GM23338 (cell line): ENCODE results near the gene OXCT1. TPM values are rescaled to one million over a fixed set of nuclear protein-coding genes. Genes with fewer than 3 reads are reported as not detected.

Source experiments
- ATAC-seq: fragments of 200-7000 bp; cut with Tn5 transposase; 3 replicates; pipeline ENCODE4 v1.9.1; 2020
- DNase-seq: peaks from one replicate; pipeline ENCODE4 v3.0.0-alpha.2; 2015; ENCODE audit warnings: low spot score
- H2AFZ ChIP-seq: fragments of 200-600 bp; sonication (generic); 2 replicates; pipeline ENCODE4 v1.8.0; 2016; ENCODE audit warnings: antibody characterized with exemption, mild to moderate bottlenecking, moderate library complexity
- H3F3A ChIP-seq: fragments of 200-600 bp; sonication (generic); replicated peaks from 2 replicates; pipeline ENCODE4 v1.8.0; 2017; ENCODE audit warnings: antibody characterized with exemption, mixed run types, low read depth
- H3K27ac ChIP-seq: fragments of 200-600 bp; sonication (generic); 2 replicates; pipeline ENCODE4 v1.6.1; 2016; ENCODE audit warnings: low read depth
- H3K27me3 ChIP-seq: fragments of 200-600 bp; sonication (generic); 2 replicates; pipeline ENCODE4 v1.8.0; 2016; ENCODE audit warnings: mild to moderate bottlenecking, mixed run types, moderate library complexity; ENCODE audit not compliant: insufficient read depth
- H3K36me3 ChIP-seq: fragments of 200-600 bp; sonication (generic); 2 replicates; pipeline ENCODE4 v1.8.0; 2016; ENCODE audit warnings: mild to moderate bottlenecking; ENCODE audit not compliant: insufficient read depth
- H3K4me1 ChIP-seq: fragments of 200-600 bp; sonication (generic); 2 replicates; pipeline ENCODE4 v1.8.0; 2016; ENCODE audit warnings: mild to moderate bottlenecking, moderate library complexity; ENCODE audit not compliant: insufficient read depth
- H3K4me2 ChIP-seq: fragments of 200-600 bp; sonication (generic); 2 replicates; pipeline ENCODE4 v1.7.1; 2017; ENCODE audit warnings: mixed run types
- H3K4me3 ChIP-seq: fragments of 200-600 bp; sonication (generic); 2 replicates; pipeline ENCODE4 v1.6.1; 2016; ENCODE audit warnings: mixed run types
- H3K79me2 ChIP-seq: fragments of 200-600 bp; sonication (generic); replicated peaks from 2 replicates; pipeline ENCODE4 v1.8.0; 2017; ENCODE audit warnings: mild to moderate bottlenecking; ENCODE audit not compliant: insufficient read depth
- H3K9me2 ChIP-seq: fragments of 200-600 bp; sonication (generic); 2 replicates; pipeline ENCODE4 v1.8.0; 2017; ENCODE audit not compliant: insufficient read depth
- H4K20me1 ChIP-seq: fragments of 200-600 bp; sonication (generic); replicated peaks from 2 replicates; pipeline ENCODE4 v1.8.0; 2017; ENCODE audit warnings: mild to moderate bottlenecking; ENCODE audit not compliant: insufficient read depth
- H3K27ac Mint-ChIP-seq: 2 replicates; pipeline ENCODE4 v1.8.0; 2020; ENCODE audit warnings: inconsistent platforms, mild to moderate bottlenecking, moderate library complexity, mixed read lengths
- H3K27me3 Mint-ChIP-seq: 3 replicates; pipeline ENCODE4 v1.8.0; 2022; ENCODE audit warnings: low read depth, mild to moderate bottlenecking, moderate library complexity, mixed read lengths, inconsistent platforms; ENCODE audit not compliant: insufficient read depth, poor library complexity
- H3K36me3 Mint-ChIP-seq: 3 replicates; pipeline ENCODE4 v1.8.0; 2021; ENCODE audit warnings: low read depth, mild to moderate bottlenecking, inconsistent platforms, moderate library complexity, mixed read lengths
- H3K4me1 Mint-ChIP-seq: 3 replicates; pipeline ENCODE4 v1.8.0; 2020; ENCODE audit warnings: mild to moderate bottlenecking, inconsistent platforms, mixed read lengths
- H3K4me3 Mint-ChIP-seq: 3 replicates; pipeline ENCODE4 v1.8.0; 2021; ENCODE audit warnings: moderate library complexity, mild to moderate bottlenecking, inconsistent platforms, mixed read lengths
- H3K9me3 Mint-ChIP-seq: 3 replicates; pipeline ENCODE4 v1.8.0; 2020; ENCODE audit warnings: moderate library complexity, mild to moderate bottlenecking, inconsistent platforms, mixed read lengths
- CREB1 ChIP-seq: fragments of 250-450 bp; sonication (Bioruptor Pico); IDR thresholded peaks from 2 replicates; pipeline ENCODE4 v1.5.0; 2020; ENCODE audit warnings: low read depth, mild to moderate bottlenecking, moderate library complexity
- CTCF ChIP-seq, 2 experiments: fragments of 200-600 bp in 1 of 2; sonication (generic) in 1 of 2; conservative IDR thresholded peaks; 2 replicates each; pipeline versions ENCODE4 v1.5.1 to v1.6.1; 2016 to 2017; ENCODE audit warnings: antibody characterized with exemption in 2 of 2, low read depth in 2 of 2, mild to moderate bottlenecking in 2 of 2, moderate library complexity in 1 of 2
- ETS1 ChIP-seq: IDR thresholded peaks from 2 replicates; pipeline ENCODE4 v1.6.1; 2016; ENCODE audit warnings: antibody characterized with exemption
- EZH2 ChIP-seq: fragments of 200-600 bp; sonication (generic); IDR thresholded peaks from one replicate; pipeline ENCODE4 v1.8.0; 2017; ENCODE audit warnings: antibody characterized with exemption, mild to moderate bottlenecking, low read depth; ENCODE audit not compliant: unreplicated experiment
- EZH2phosphoT487 ChIP-seq: fragments of 200-600 bp; sonication (generic); IDR thresholded peaks from one replicate; pipeline ENCODE4 v1.8.1; 2018; ENCODE audit warnings: antibody characterized with exemption; ENCODE audit not compliant: unreplicated experiment
- JUNB ChIP-seq: IDR thresholded peaks from one replicate; pipeline ENCODE4 v1.6.1; 2016; ENCODE audit warnings: antibody characterized with exemption; ENCODE audit not compliant: unreplicated experiment
- NANOG ChIP-seq: IDR thresholded peaks from 2 replicates; pipeline ENCODE4 v1.6.1; 2016; ENCODE audit warnings: antibody characterized with exemption, borderline replicate concordance
- POLR2AphosphoS5 ChIP-seq: IDR thresholded peaks from 2 replicates; pipeline ENCODE4 v1.6.1; 2016; ENCODE audit warnings: antibody characterized with exemption, low read depth
- REST ChIP-seq: IDR thresholded peaks from one replicate; pipeline ENCODE4 v1.6.1; 2018; ENCODE audit warnings: antibody characterized with exemption; ENCODE audit not compliant: unreplicated experiment
- STAT1 ChIP-seq: IDR thresholded peaks from one replicate; pipeline ENCODE4 v1.6.1; 2016; ENCODE audit warnings: antibody characterized with exemption; ENCODE audit not compliant: unreplicated experiment
- ZNF114 ChIP-seq: fragments of 250-450 bp; sonication (Bioruptor Pico); IDR thresholded peaks from 2 replicates; pipeline ENCODE4 v1.5.0; 2020; ENCODE audit warnings: mild to moderate bottlenecking, moderate library complexity
- ZNF331 ChIP-seq: fragments of 250-450 bp; sonication (Bioruptor Pico); IDR thresholded peaks from 2 replicates; pipeline ENCODE4 v1.5.0; 2020; ENCODE audit warnings: low read depth, mild to moderate bottlenecking, moderate library complexity
- ZNF462 ChIP-seq: fragments of 250-450 bp; sonication (Bioruptor Pico); IDR thresholded peaks from 2 replicates; pipeline ENCODE4 v1.5.0; 2020; ENCODE audit warnings: mild to moderate bottlenecking, moderate library complexity
- polyA plus RNA-seq: library from polyadenylated mRNA; unstranded; fragments of >200 nt; fragmentation: Nextera tagmentation; extraction: Ambion mirVana; gene quantifications from 2 replicates; pipeline ENCODE4 v1.2.1, GENCODE V29; 2016
- total RNA-seq: library from RNA; depleted of rRNA; stranded (reverse); fragments of >200 nt; shearing (Covaris generic); gene quantifications from 2 replicates; pipeline ENCODE4 v1.2.3, GENCODE V29; 2014

OXCT1 gene
- total and polyA plus RNA-seq, 2 experiments from 2014 or later = 11.6 to 37.0 TPM

GRCh38 chr5:41796061-41796460 lies 74.2 kb downstream of the OXCT1 start (continued):
- no peak for TF ChIP-seq POLR2AphosphoS5
- no peak for TF ChIP-seq CREB1 (CRISPR knock-in tag)
- TF ChIP-seq STAT1 = no peak
- TF ChIP-seq NANOG = no peak

GRCh38 chr5:41795125-41795524 lies 75.1 kb downstream of the OXCT1 start:
- peaks cover 5% of the 10 kb centered on the region; the same call in 2 of the 3 replicates for H3K36me3 Mint-ChIP-seq
- Histone ChIP-seq H3F3A (no peaks in the 10 kb centered on the region), H3K9me2 (no peaks in the 10 kb centered on the region), H3K79me2 (no peaks in the 10 kb centered on the region), H2AFZ (no peak overlapping the region), H4K20me1 (0 out of 2 replicates have a peak, but pooled peaks cover 3% of the 10 kb centered on the region), H3K36me3 (no peaks in the 10 kb centered on the region), H3K4me1 (peaks cover 20% of the 10 kb centered on the region), H3K4me3 (no peak overlapping the region), H3K27ac (no peak overlapping the region), H3K4me2 (peak overlapping the region; percentile 9; the same call in 1 of the 2 replicates), H3K27me3 (no peaks in the 10 kb centered on the region)
- no peaks in the 10 kb centered on the region for H3K9me3 Mint-ChIP-seq
- H3K4me1 Mint-ChIP-seq = peaks cover 21% of the 10 kb centered on the region
- H3K4me3 Mint-ChIP-seq = no peak overlapping the region
- no peaks in the 10 kb centered on the region for H3K27me3 Mint-ChIP-seq
- peak; percentile 63 for ATAC-seq
- TF ChIP-seq STAT1 = no peak
- no peak for TF ChIP-seq CTCF (conservative IDR thresholded peaks at IDR 0.05; ENCODE audit: low read depth in 2 of 2)
- no peak for TF ChIP-seq EZH2phosphoT487
- no peak for TF ChIP-seq POLR2AphosphoS5
- no peak for TF ChIP-seq REST
- no peak for TF ChIP-seq EZH2
- TF ChIP-seq NANOG = no peak
- TF ChIP-seq ZNF331 (CRISPR knock-in tag) = no peak
- no peak for TF ChIP-seq CREB1 (CRISPR knock-in tag)
- no peak for TF ChIP-seq ETS1
- no peak for TF ChIP-seq ZNF462 (CRISPR knock-in tag)
- TF ChIP-seq JUNB = no peak
- no peak for TF ChIP-seq ZNF114 (CRISPR knock-in tag)
- H3K27ac Mint-ChIP-seq = no peak overlapping the region
- peak; percentile 7 for DNase-seq
